ENCODE results near the gene ASXL1. TPM values are rescaled to one million over a fixed set of nuclear protein-coding genes. Genes with fewer than 3 reads are reported as not detected.

Gene ASXL1
- total RNA-seq, 1 donor, result 61.7 TPM

DNA sequence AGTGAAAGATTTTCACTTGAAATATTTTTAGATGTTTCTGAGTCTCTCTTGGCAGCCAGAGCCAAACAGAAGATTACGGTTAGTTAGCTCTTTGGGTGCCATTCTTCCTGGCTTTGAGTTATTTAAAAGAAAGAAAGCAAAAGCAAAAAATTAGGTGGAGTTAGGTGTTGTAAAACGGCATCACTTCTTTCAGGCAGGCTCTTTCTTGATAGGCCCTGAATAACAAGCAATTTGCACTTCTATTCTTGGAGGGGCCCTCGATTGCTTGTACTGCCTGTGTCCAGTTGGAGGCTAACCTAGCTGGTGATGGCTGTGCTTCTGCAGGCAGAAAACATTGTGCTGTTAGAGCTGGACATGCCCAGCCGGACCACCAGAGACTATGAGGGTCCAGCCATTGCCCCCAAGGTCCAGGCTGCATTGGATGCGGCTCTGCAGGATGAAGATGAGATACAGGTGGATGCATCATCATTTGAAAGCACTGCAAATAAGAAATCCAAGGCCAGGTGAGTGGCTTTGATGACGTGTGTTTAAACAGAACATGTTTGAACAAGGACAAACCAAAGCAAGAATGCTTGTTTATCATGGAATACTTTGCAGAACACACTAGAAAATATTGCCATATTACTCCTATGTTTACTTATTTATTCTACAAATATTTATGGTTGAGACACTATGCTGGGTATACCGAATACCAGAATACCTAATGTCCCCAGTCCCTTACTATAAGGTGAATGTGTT lies 28.1 kb upstream of the ASXL1 start:
- DNase-seq (ENCODE audit: low read depth), result no peak
- no peak for TF ChIP-seq CTCF (IDR thresholded peaks at IDR 0.05; ENCODE audit: insufficient read depth, low read depth, low read length)
- H3K4me3 ChIP-seq (ENCODE audit: low read depth, low read length), result no peak overlapping the region

- H3K4me3 ChIP-seq (ENCODE audit: low read depth, low read length), result no peak overlapping the region
- DNase-seq (ENCODE audit: low read depth), result no peak
- TF ChIP-seq CTCF (IDR thresholded peaks at IDR 0.05; ENCODE audit: insufficient read depth, low read depth, low read length), result no peak
Measured at GRCh38 chr20:32330555-32330897, 27.6 kb upstream of the ASXL1 start.

DNA sequence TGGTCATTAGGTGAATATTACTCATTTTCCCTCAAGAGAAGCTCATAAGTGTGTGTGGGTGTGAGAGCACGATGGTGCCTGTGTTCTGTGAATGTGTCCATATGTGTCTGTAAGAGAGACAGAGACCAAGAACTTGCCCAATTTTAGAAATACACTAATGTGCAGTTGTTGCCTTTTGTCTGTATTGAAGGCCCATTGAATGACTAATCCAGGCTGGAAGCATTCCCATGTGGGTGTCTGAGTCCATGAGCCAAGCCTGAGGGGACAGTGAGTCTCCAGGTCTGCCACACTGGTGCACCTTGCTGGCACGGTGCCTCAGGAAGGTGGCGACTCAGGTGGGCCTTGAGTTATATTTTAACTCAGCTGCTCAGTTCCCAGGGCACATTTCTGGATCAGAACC lies 25.5 kb upstream of the ASXL1 start:
- H3K4me3 ChIP-seq (ENCODE audit: low read depth, low read length), result no peak overlapping the region
- DNase-seq (ENCODE audit: low read depth), result peak; percentile 27
- no peak for TF ChIP-seq CTCF (IDR thresholded peaks at IDR 0.05; ENCODE audit: insufficient read depth, low read depth, low read length)

- no peak for TF ChIP-seq CTCF (IDR thresholded peaks at IDR 0.05; ENCODE audit: insufficient read depth, low read depth, low read length)
- no peak for DNase-seq (ENCODE audit: low read depth)
- H3K4me3 ChIP-seq (ENCODE audit: low read depth, low read length), result no peak overlapping the region
Measured at GRCh38 chr20:32333181-32333987, 24.7 kb upstream of the ASXL1 start.

GRCh38 chr20:32333988-32334885 lies 23.9 kb upstream of the ASXL1 start:
- DNase-seq (ENCODE audit: low read depth), result no peak
- H3K4me3 ChIP-seq (ENCODE audit: low read depth, low read length), result no peak overlapping the region

More at GRCh38 chr20:32333988-32334885, 23.9 kb upstream of the ASXL1 start:
- no peak for TF ChIP-seq CTCF (IDR thresholded peaks at IDR 0.05; ENCODE audit: insufficient read depth, low read depth, low read length)
